Activated T-helper 9 cell treated with anti-CD3 and anti-CD28 coated beads, Interleukin-2, amount 50 U/mL, for 16 hours (primary cell): ENCODE data around the gene RAD17.
A peak's percentile ranks its signal among the peaks of the same experiment; 100 is the strongest.
"Not testable (repeated sequence)": the region's sequence is repeated elsewhere in the genome, so short reads cannot be mapped to it uniquely, and the experiment has no call there.

Experiments
- DNase-seq: peaks from one replicate; pipeline ENCODE4 v3.0.0-alpha.2; 2020; ENCODE audit warnings: low read depth

Gene RAD17

GRCh38 chr5:69369340-69370121 lies at the start of gene RAD17, which contains the start of the genes AK6 and TAF9:
Gene RAD17 (plus strand): TSS chr5:69369818. CDS start chr5:69372209, 2,391 bp downstream.
Gene AK6 (minus strand): TSS chr5:69369520. CDS start chr5:69369490, 30 bp downstream.
Gene TAF9 (minus strand): TSS chr5:69369520. CDS start chr5:69365737, 3,783 bp downstream.
- DNase-seq, result peak; percentile 83

GRCh38 chr5:69326365-69326764 lies 43.3 kb upstream of the RAD17 start:
- DNase-seq, result no peak

- DNase-seq, result no peak
These were observed 39.6 kb upstream of the RAD17 start for GRCh38 chr5:69329905-69330489.

GRCh38 chr5:69331528-69332445 lies 37.8 kb upstream of the RAD17 start:
- DNase-seq, result no peak

GRCh38 chr5:69333668-69334315 lies 35.8 kb upstream of the RAD17 start:
- DNase-seq, result not testable (repeated sequence)

GRCh38 chr5:69334793-69335268 lies 34.8 kb upstream of the RAD17 start:
- DNase-seq, result peak; percentile 58

GRCh38 chr5:69335341-69335935 lies 34.2 kb upstream of the RAD17 start:
- DNase-seq, result no peak

GRCh38 chr5:69341520-69342161 lies 28.0 kb upstream of the RAD17 start:
- DNase-seq, result no peak

- no peak for DNase-seq
These were observed 26.5 kb upstream of the RAD17 start for GRCh38 chr5:69343083-69343482.

GRCh38 chr5:69350664-69351063 lies 19.0 kb upstream of the RAD17 start:
- no peak for DNase-seq

GRCh38 chr5:69359699-69360098 lies 9.9 kb upstream of the RAD17 start:
- DNase-seq, result no peak

GRCh38 chr5:69360442-69360841 lies 9.2 kb upstream of the RAD17 start:
- no peak for DNase-seq

- no peak for DNase-seq
These were observed 5.2 kb upstream of the RAD17 start for GRCh38 chr5:69364414-69364813.

GRCh38 chr5:69364850-69365249 lies 4.8 kb upstream of the RAD17 start:
- DNase-seq, result no peak

GRCh38 chr5:69367697-69368279 lies 1.8 kb upstream of the RAD17 start:
- DNase-seq, result no peak

GRCh38 chr5:69368458-69369339 lies 919 bp upstream of the RAD17 start:
- DNase-seq, result no peak

GRCh38 chr5:69370335-69370734 lies 717 bp downstream of the RAD17 start:
- DNase-seq, result not testable (repeated sequence)

GRCh38 chr5:69372394-69372793 lies 2.8 kb downstream of the RAD17 start:
- DNase-seq, result no peak

- DNase-seq, result no peak
These were observed 5.4 kb downstream of the RAD17 start for GRCh38 chr5:69374911-69375446.
